Measurements from ENCODE around the gene SH3BP1.
A peak's percentile ranks its signal among the peaks of the same experiment; 100 is the strongest.
"Not testable (repeated sequence)": the region's sequence is repeated elsewhere in the genome, so short reads cannot be mapped to it uniquely, and the experiment has no call there.

The SH3BP1 gene

DNA sequence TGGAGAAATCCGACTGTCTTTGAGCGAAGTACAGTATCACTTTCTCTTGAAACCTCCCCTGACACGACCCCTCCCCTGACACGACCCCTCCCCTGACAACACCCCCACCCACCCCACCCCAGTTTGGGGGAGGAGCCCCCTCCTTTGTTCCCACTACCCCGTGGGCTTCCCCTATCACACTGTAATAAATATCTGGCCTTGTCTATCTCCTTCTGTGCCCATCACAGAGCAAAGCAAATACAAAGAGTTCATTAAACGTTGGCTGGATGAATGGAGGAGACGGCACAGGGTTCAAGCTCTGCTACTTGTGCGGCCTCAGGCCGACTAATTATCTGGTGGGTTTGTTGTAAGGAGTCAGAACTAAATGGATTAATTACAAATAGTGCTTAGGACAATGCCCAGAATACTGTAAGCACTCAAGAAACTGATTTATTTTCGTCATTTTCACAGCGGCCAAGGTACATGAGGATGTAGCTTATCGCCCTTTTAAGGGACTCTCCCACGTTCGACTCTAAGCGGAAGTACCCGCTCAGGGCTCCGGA, 31.5 kb upstream of the SH3BP1 start:
- no peak for ATAC-seq (replicated peaks)
- peak overlapping the region; percentile 86 to 90 for H3K4me3 Mint-ChIP-seq
- no peaks in the 10 kb centered on the region for H3K27me3 Mint-ChIP-seq
- H3K4me1 Mint-ChIP-seq (ENCODE audit: low read depth in 2 of 2), result peaks cover 33 to 42% of the 10 kb centered on the region in 2 donors
- no peaks in the 10 kb centered on the region for H3K9me3 Mint-ChIP-seq
- H3K36me3 Mint-ChIP-seq (ENCODE audit: insufficient read depth), result peaks cover 25% of the 10 kb centered on the region
- peak overlapping the region; percentile 90 to 96 for H3K27ac Mint-ChIP-seq
- DNase-seq, result peak in 1 of 3 experiments; percentile 27

DNA sequence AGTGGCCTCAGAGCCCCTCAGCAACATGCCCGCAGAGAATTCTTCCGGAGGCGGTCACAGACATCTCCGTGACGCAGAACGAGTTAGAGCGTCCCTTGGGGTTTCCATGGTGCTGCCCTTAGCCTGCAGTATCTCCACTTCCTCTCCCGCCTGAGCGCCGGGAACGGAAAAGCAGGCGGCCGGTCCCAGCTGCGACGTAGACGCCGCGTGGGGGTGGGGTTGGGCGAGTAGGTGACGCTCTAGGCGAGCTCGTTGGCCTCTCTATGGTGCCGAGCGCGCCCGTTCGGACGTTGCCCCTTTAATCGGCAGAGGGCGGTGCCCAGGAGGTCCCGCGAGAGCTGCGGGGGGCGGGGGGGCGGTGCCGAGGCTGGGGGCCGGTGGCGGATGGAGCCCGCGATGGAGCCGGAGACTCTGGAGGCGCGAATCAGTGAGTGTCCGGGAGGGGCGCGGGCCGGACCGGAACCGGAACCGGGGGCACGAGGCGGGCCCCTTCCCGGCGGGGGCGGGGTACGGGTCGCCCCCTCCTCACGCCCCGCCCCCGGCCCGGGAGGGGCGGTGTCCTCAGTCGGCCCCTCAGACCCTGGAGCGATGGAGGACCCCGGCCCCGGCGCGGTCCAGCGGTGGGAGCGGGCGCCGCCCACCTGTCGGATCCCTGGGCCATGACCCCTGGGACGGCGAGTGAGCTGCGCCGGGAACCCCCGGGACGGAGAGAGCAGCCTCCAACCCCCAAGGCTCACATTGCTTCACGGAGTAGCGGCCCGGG, 30.8 kb upstream of the SH3BP1 start, which contains the start of gene GGA1:
TSS of gene GGA1 (plus strand) at position 358 of the 763 bp plus-strand sequence. CDS start at position 385, 27 bp downstream.
- peak within 1 kb of the TSS; percentile 86 to 90 for H3K4me3 Mint-ChIP-seq

DNA sequence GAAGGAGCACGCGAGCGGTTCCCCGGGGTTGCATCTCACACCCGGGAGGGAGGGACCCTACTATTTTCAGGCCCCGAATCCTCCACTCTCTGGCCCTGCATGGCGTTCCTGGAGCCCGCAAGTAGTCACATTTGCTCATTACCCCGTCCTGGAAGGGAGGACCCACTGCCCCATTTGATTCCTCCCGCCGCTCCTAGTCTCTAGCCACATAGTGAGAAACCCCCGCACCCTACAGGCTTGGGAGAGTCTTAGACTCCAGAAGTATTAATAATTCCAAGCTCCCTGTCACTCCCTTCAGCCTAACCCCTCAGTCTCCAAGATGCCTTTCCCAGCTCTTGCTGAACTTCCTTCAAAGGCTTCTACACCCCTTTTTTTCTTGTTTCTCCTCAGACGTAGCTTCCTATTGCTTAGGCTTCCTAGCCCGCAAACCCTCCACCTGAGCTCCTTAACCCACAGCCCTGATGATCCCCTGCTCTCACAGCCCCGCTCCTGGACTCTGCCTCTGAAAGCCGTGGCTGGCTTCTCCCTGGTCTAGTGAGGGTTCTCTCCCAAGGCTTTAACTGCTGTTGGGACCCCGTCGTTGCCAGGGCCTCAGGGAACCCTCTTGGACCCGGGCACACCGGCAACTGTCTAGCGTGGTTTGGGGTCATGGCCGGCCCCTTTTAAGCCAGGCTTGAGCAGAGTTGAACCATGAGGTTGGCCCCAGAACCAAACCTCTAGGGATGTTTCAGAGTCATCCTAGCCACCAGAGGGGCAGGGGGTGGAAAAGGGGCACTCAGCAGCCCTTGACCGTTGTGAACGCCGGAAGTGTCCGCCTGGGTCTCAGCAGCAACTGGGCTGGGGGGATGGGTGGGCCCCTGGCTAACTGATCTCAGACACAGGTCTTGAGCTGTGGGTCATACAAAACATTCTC, 30.0 kb upstream of the SH3BP1 start:
- Mint-ChIP-seq H3K4me1 (ENCODE audit: low read depth in 2 of 2) (peaks cover 30 to 42% of the 10 kb centered on the region in 2 donors), H3K27me3 (no peaks in the 10 kb centered on the region), H3K9me3 (no peaks in the 10 kb centered on the region), H3K36me3 (ENCODE audit: insufficient read depth) (peaks cover 28% of the 10 kb centered on the region), H3K4me3 (peak overlapping the region; percentile 86 to 90), H3K27ac (peak overlapping the region; percentile 90 to 96)
- ATAC-seq (replicated peaks) (no peak), DNase-seq (no peak)

More for the DNA sequence above, 30.8 kb upstream of the SH3BP1 start, which contains the start of gene GGA1:
- H3K27me3 Mint-ChIP-seq, result no peaks in the 10 kb centered on the region
- peak within 1 kb of the TSS; percentile 90 to 96 for H3K27ac Mint-ChIP-seq
- peaks cover 25% of the 10 kb centered on the region for H3K36me3 Mint-ChIP-seq (ENCODE audit: insufficient read depth)
- ATAC-seq (replicated peaks) (peak; percentile 80), DNase-seq (peak; percentile 88 to 95 (median 88))
- H3K4me1 Mint-ChIP-seq (ENCODE audit: low read depth in 2 of 2), result peaks cover 33 to 42% of the 10 kb centered on the region in 2 donors
- H3K9me3 Mint-ChIP-seq, result no peaks in the 10 kb centered on the region

DNA sequence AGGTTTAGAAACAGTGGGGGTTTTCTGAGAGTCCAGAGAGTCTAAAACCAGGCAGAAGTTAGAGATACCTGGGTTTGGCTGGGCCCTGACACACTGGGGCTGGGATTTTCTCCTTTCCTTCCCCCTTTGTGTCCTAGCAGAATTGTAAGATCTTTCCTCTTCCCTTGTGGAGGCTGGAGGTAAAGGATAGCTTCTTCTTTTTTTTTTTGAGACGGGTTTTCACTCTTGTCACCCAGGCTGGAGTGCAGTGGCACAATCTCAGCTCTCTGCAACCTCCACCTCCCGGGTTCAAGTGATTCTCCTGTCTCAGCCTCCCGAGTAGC, 29.4 kb upstream of the SH3BP1 start:
- not testable (repeated sequence) for H3K27me3 Mint-ChIP-seq; ATAC-seq (replicated peaks); DNase-seq; H3K9me3 Mint-ChIP-seq
- H3K4me3 Mint-ChIP-seq, result peak overlapping the region; percentile 86 to 90
- H3K4me1 Mint-ChIP-seq (ENCODE audit: low read depth in 2 of 2), result peaks cover 24 to 37% of the 10 kb centered on the region in 2 donors
- peaks cover 31% of the 10 kb centered on the region for H3K36me3 Mint-ChIP-seq (ENCODE audit: insufficient read depth)
- H3K27ac Mint-ChIP-seq, result peak overlapping the region; percentile 90 to 96

DNA sequence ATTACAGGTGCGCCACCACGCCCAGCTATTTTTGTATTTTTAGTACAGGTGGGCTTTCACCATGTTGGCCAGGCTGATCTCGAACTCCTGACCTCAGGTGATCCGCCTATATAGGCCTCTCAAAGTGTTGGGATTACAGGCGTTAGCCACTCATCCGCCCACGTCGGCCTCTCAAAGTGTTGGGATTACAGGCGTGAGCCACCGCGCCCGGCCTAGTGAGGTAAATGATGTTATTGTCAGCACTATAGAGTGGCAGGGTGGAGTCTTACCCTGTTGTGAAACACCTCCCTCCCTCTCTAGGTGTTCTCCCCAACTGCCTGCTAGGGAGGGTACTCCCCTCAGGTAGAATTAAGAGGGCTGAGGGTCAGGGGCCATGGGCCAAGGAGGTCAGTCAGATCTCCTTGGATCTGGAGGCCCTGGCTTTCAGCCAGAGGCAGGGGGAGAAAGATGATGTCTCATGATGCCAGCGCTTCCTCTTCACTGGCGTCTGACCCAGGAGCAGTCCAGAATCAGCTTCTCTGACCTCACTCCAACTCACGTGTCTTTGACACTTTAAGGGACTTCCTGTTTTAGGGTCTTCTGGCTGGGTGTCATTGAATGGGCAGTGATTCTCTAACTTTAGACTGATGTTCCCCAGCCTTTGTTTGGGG, 28.9 kb upstream of the SH3BP1 start:
- peaks cover 30% of the 10 kb centered on the region for H3K36me3 Mint-ChIP-seq (ENCODE audit: insufficient read depth)
- DNase-seq (no peak), ATAC-seq (replicated peaks) (no peak)
- no peaks in the 10 kb centered on the region for H3K9me3 Mint-ChIP-seq
- H3K27ac Mint-ChIP-seq, result peak overlapping the region in 1 of 2 donors; percentile 73
- peak overlapping the region; percentile 86 to 90 for H3K4me3 Mint-ChIP-seq
- no peaks in the 10 kb centered on the region for H3K27me3 Mint-ChIP-seq
- H3K4me1 Mint-ChIP-seq (ENCODE audit: low read depth in 2 of 2), result peaks cover 19 to 32% of the 10 kb centered on the region in 2 donors

DNA sequence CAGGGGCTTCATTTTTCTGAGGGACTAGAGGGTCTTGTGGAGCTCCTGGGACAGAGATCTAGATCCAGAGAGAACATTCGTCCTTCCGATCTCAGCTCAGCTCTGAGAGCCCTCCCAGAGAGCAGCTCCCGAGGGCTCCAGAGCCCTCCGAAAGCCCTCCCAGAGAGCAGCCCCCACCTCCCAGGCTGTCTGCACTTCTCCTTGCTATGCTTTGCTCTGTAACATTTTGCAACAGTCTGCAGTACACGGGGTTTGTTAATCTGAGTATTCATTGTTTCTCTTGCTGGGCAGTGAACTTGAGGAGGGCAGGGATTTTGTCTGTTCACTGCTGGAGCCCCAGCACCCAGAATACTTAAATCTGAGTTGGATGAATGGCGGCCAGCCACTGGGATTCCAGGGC, 28.3 kb upstream of the SH3BP1 start:
- peaks cover 17 to 29% of the 10 kb centered on the region in 2 donors for H3K4me1 Mint-ChIP-seq (ENCODE audit: low read depth in 2 of 2)
- H3K27ac Mint-ChIP-seq, result peak overlapping the region in 1 of 2 donors; percentile 73
- ATAC-seq (replicated peaks) (no peak), DNase-seq (no peak)
- H3K27me3 Mint-ChIP-seq, result no peaks in the 10 kb centered on the region
- H3K4me3 Mint-ChIP-seq, result no peak overlapping the region
- H3K9me3 Mint-ChIP-seq, result no peaks in the 10 kb centered on the region
- H3K36me3 Mint-ChIP-seq (ENCODE audit: insufficient read depth), result peaks cover 31% of the 10 kb centered on the region

DNA sequence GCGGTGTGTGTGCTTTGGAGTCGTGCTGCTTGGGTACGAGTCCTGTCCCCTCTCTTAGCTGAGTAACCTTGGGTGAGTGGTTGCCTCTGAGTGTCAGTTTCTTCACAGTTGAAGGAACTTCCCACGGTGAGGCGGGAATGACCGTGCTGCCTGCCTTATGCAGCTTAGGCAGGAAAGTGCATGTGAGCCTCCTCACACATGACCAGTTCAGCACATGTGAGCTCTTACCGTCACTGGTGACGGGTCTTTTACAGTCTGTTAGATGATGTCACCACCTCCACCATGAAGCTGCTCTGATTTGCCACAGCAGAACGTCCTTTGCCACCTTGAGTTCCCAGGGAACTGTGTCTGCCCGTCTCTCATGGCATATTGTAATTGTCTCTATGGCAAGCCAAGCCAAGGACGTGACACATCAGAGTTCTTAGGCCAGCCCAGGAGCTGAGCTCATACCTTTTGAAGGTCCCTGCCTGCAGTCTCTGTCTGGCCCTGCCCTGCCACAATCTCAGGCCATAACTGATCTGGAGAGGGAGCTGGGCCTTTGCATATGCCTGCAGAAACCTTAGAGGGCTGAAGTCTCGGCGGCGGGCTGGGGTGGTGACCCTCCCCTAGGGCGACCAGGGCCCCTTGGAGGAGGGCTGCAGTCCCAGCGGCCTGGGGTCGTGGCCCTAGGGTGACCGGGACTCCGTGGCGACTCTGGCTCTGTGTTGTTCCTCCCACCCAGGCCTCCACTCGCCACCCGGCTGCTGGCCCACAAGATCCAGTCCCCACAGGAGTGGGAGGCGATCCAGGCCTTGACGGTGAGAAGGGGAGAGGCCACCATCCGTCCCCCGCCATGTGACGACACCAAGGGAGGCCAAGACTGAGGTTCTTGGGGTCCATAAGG, 23.0 kb upstream of the SH3BP1 start:
- H3K27ac Mint-ChIP-seq, result no peak overlapping the region
- no peaks in the 10 kb centered on the region for H3K27me3 Mint-ChIP-seq
- DNase-seq, result no peak
- peaks cover 47% of the 10 kb centered on the region for H3K36me3 Mint-ChIP-seq (ENCODE audit: insufficient read depth)
- peaks cover 0 to 2% of the 10 kb centered on the region in 2 donors for H3K4me1 Mint-ChIP-seq (ENCODE audit: low read depth in 2 of 2)
- no peaks in the 10 kb centered on the region for H3K9me3 Mint-ChIP-seq
- H3K4me3 Mint-ChIP-seq, result no peak overlapping the region
- ATAC-seq (replicated peaks), result no peak

DNA sequence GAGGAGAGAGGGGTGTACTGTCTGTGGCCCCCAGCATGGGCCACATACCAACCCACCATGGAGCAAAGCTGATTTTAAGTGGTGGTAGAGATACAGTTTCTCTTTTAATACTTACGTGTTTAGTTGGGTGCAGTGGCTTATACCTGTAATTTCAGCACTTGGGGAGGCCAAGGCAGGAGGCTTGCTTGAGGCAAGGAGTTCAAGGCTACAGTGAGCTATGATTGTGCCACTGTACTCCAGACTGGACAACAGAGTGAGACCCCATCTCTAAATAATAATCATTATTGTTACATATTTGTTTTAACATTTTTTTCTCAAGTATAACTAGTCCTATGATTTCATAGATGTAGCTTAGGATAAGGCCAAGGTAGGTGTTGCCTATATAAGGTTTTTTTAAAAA, 22.0 kb upstream of the SH3BP1 start:
- Mint-ChIP-seq H3K4me3 (no peak overlapping the region), H3K4me1 (ENCODE audit: low read depth in 2 of 2) (peaks cover 0 to 2% of the 10 kb centered on the region in 2 donors), H3K27ac (no peak overlapping the region), H3K9me3 (no peaks in the 10 kb centered on the region), H3K27me3 (no peaks in the 10 kb centered on the region), H3K36me3 (ENCODE audit: insufficient read depth) (peaks cover 45% of the 10 kb centered on the region)
- DNase-seq (no peak), ATAC-seq (replicated peaks) (no peak)

DNA sequence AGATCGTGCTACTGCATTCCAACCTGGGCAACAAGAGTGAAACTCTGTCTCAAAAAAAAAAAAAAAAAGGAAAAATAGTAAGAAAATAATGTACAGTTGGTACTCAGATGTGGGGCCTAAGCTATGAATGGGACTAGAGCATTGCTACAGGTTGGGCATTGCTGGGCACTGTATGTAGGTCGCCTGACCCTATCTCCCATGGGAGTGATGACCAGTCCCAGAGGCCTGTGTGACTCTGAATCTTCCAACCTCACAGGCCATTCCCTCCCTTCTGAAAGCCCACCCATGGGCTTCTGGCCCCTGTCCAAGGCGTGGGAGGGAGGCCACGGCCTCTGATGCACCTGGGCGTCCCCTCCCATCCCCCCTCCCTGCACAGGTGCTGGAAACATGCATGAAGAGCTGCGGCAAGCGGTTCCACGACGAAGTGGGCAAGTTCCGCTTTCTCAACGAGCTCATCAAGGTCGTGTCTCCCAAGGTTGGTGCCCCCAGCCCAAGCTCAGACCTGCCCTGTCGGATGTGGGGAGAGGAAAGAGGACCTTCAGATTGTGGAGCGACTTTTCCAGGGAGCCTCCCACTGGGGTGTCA, 21.3 kb upstream of the SH3BP1 start:
- no peak overlapping the region for H3K4me3 Mint-ChIP-seq
- peaks cover 0 to 2% of the 10 kb centered on the region in 2 donors for H3K4me1 Mint-ChIP-seq (ENCODE audit: low read depth in 2 of 2)
- ATAC-seq (replicated peaks), result no peak
- no peak for DNase-seq
- H3K36me3 Mint-ChIP-seq (ENCODE audit: insufficient read depth), result peaks cover 40% of the 10 kb centered on the region
- no peaks in the 10 kb centered on the region for H3K9me3 Mint-ChIP-seq
- H3K27ac Mint-ChIP-seq, result no peak overlapping the region
- no peaks in the 10 kb centered on the region for H3K27me3 Mint-ChIP-seq

DNA sequence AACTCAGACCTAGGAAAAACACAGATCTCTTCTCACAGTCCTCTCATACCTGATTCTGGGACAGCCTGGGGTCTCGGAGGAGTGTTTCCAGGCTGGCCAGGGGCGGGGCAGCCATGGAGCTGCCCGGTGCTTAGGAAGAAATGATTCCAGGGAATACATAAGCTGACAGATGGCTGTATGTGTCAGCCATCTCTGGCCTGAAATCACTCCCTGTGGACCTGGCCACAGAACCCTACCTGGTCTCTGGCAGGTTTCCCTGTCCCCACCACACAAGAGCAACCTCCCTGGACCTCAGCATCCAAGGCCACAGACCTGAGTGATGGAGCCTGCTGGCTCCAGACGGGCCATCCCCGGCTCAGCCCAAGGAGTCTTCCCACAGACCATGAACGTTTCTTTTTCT, 20.8 kb upstream of the SH3BP1 start:
- H3K4me1 Mint-ChIP-seq (ENCODE audit: low read depth in 2 of 2), result peaks cover 2 to 3% of the 10 kb centered on the region in 2 donors
- H3K4me3 Mint-ChIP-seq, result no peak overlapping the region
- H3K9me3 Mint-ChIP-seq, result no peaks in the 10 kb centered on the region
- H3K36me3 Mint-ChIP-seq (ENCODE audit: insufficient read depth), result peaks cover 42% of the 10 kb centered on the region
- H3K27ac Mint-ChIP-seq, result no peak overlapping the region
- H3K27me3 Mint-ChIP-seq, result no peaks in the 10 kb centered on the region
- DNase-seq (no peak), ATAC-seq (replicated peaks) (no peak)

DNA sequence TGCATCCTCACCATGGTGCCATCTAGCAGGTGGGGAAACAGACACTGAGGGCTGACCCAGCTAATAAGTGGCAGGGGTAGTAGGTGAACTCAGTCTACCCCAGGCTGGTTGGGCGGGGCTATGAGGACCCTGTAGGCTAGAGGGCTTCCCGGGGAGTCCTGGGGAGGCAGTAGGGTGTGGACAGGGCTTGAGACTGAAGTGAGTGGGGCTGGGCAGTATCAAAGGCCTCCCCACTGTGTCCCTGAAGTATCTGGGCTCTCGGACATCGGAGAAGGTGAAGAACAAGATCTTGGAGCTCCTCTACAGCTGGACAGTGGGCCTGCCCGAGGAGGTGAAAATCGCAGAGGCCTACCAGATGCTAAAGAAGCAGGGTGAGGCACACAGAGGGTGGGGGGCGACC, 19.5 kb upstream of the SH3BP1 start:
- peaks cover 41% of the 10 kb centered on the region for H3K36me3 Mint-ChIP-seq (ENCODE audit: insufficient read depth)
- DNase-seq (no peak), ATAC-seq (replicated peaks) (no peak)
- peaks cover 6 to 8% of the 10 kb centered on the region in 2 donors for H3K4me1 Mint-ChIP-seq (ENCODE audit: low read depth in 2 of 2)
- peak overlapping the region in 1 of 2 donors; percentile 74 for H3K27ac Mint-ChIP-seq
- no peaks in the 10 kb centered on the region for H3K27me3 Mint-ChIP-seq
- no peak overlapping the region for H3K4me3 Mint-ChIP-seq
- no peaks in the 10 kb centered on the region for H3K9me3 Mint-ChIP-seq

DNA sequence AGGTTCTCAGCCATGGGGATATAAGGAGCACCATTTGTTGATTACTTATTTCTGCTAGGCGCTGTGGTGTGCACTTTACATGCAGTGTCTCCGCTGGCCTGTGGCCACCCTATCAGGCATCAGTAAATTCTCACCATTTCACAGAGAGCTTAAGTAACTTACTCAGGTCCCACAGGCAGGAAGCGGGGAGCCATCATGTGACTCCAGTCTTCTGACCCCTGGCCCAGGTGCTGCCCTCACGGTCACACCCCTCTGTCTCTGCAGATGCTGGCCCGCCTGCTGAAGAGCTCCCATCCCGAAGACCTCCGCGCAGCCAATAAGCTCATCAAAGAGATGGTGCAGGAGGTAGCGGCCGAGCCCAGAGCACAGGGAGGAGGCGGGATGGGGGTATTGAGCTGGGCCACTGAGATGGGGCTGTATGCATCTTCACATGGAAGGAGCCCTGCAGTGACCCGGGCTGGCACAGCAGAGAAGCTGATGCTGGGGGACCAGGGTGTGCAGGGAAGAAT, 18.1 kb upstream of the SH3BP1 start:
- no peak for ATAC-seq (replicated peaks)
- peaks cover 37% of the 10 kb centered on the region for H3K36me3 Mint-ChIP-seq (ENCODE audit: insufficient read depth)
- no peaks in the 10 kb centered on the region for H3K9me3 Mint-ChIP-seq
- no peak overlapping the region for H3K4me3 Mint-ChIP-seq
- H3K4me1 Mint-ChIP-seq (ENCODE audit: low read depth in 2 of 2), result peaks cover 13 to 19% of the 10 kb centered on the region in 2 donors
- no peaks in the 10 kb centered on the region for H3K27me3 Mint-ChIP-seq
- no peak overlapping the region for H3K27ac Mint-ChIP-seq
- DNase-seq, result no peak

Data from effector memory CD8-positive, alpha-beta T cell (primary cell).